ENCODE data around the gene OPHN1. TPM values are rescaled to one million over a fixed set of nuclear protein-coding genes. Genes with fewer than 3 reads are reported as not detected.

The OPHN1 gene
- total RNA-seq, 1 donor = 9.4 TPM

DNA sequence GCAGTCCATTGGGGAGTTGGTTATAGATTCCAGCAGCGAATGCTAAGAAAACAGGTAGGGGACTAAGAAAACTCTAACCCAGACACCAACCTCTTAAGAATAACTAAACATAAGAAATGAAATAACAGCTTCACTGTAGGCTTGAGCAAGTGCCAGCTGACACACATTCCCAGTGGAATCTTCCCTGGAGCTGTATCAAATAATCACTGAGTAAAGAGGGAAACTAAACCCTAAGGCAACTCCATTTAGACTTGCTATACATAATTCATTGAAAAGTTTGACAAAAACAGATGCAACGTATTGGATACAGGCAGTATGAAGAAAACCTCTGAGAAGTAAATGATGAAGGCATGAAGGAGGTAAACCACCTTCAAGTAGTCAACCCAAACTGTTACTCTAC is 293.5 kb downstream of the OPHN1 start:
- TF ChIP-seq, protein P1, sequence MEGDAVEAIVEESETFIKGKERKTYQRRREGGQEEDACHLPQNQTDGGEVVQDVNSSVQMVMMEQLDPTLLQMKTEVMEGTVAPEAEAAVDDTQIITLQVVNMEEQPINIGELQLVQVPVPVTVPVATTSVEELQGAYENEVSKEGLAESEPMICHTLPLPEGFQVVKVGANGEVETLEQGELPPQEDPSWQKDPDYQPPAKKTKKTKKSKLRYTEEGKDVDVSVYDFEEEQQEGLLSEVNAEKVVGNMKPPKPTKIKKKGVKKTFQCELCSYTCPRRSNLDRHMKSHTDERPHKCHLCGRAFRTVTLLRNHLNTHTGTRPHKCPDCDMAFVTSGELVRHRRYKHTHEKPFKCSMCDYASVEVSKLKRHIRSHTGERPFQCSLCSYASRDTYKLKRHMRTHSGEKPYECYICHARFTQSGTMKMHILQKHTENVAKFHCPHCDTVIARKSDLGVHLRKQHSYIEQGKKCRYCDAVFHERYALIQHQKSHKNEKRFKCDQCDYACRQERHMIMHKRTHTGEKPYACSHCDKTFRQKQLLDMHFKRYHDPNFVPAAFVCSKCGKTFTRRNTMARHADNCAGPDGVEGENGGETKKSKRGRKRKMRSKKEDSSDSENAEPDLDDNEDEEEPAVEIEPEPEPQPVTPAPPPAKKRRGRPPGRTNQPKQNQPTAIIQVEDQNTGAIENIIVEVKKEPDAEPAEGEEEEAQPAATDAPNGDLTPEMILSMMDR (IDR thresholded peaks at IDR 0.05; ENCODE audit: insufficient read depth, low read length) = no peak
- H3K4me3 ChIP-seq (ENCODE audit: low read depth, low read length) = no peak overlapping the region
- peak; percentile 11 for DNase-seq (ENCODE audit: low read depth)

DNA sequence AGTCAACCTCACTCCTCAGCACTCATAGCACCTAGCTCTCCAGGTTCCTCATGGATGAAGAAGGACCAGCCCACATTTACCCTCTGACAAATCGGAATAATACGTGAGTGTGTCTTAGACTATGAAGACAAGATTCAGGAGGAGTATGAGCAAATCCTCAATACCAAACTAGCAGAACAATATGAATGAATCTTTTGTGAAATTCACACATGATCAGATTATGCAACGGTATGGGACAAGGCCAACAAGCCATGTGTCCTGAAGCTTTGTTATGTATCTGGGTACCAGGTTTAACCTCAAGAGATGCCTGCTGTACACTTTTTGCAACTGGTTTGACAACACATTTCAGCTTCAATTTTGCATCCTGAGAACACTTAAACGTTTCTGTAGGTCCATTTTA is 300.1 kb downstream of the OPHN1 start:
- DNase-seq (ENCODE audit: low read depth) = no peak
- TF ChIP-seq, protein P1 (IDR thresholded peaks at IDR 0.05; ENCODE audit: insufficient read depth, low read length) = no peak

DNA sequence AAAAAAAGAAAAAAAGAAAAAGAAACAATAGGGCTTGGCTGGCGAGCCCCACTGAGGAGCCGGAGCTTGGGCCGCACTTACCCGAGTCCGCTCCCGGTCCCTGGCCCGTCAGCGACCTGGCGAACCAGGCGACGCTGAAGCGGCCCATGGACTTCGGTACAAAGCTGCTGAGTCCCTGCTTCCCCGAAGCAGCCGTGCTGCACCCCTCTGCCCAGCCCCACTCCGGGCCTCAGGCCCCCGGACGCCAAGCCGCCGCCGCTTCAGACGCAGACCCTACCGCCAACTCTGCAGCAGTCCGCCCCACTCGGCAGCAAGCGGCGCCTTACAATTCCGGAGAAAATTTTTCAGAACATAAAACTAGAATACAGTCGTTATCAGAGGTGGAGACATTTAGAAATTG is 300.5 kb downstream of the OPHN1 start:
- no peak overlapping the region for H3K4me3 ChIP-seq (ENCODE audit: low read depth, low read length)
- TF ChIP-seq, protein P1 (IDR thresholded peaks at IDR 0.05; ENCODE audit: insufficient read depth, low read length) = no peak
- DNase-seq (ENCODE audit: low read depth) = no peak

More for the DNA sequence above, 300.1 kb downstream of the OPHN1 start:
- H3K4me3 ChIP-seq (ENCODE audit: low read depth, low read length) = no peak overlapping the region

GRCh38 chrX:68121835-68122234 is 311.5 kb downstream of the OPHN1 start:
- H3K4me3 ChIP-seq (ENCODE audit: low read depth, low read length) = no peak overlapping the region
- DNase-seq (ENCODE audit: low read depth) = no peak
- TF ChIP-seq, protein P1 (IDR thresholded peaks at IDR 0.05; ENCODE audit: insufficient read depth, low read length) = no peak

- TF ChIP-seq, protein P1 (IDR thresholded peaks at IDR 0.05; ENCODE audit: insufficient read depth, low read length) = no peak
- DNase-seq (ENCODE audit: low read depth) = no peak
- no peak overlapping the region for H3K4me3 ChIP-seq (ENCODE audit: low read depth, low read length)
These were observed 311.9 kb downstream of the OPHN1 start for GRCh38 chrX:68121371-68121770.

GRCh38 chrX:68115371-68115770 is 317.9 kb downstream of the OPHN1 start:
- no peak for DNase-seq (ENCODE audit: low read depth)
- TF ChIP-seq, protein P1 (IDR thresholded peaks at IDR 0.05; ENCODE audit: insufficient read depth, low read length) = no peak
- no peak overlapping the region for H3K4me3 ChIP-seq (ENCODE audit: low read depth, low read length)

DNA sequence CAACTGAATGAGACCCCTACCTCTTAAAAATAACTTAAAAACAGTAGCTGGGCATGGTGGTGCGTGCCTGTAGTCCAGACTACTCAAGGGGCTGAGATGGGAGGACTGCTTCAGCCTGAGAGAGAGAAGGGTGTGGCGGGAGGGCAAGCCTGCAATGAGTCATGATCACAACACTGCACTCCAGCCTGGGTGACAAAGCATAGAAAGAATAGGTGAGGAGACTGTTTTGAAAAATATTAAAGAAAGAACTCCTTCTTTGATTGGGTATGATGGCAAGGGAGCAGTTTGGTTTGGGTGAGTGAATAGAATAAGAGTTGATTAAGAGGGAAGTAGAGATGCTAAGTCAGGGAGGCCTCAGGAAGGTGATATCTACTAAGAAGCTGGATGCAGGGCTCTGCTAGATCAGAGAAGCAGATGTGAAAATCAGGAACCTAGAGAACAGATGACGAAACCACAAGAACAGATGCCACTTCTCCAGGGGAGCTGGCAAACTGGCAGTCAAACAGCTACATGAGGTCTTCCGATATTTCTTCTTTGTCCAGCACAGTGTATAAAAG is 318.6 kb downstream of the OPHN1 start:
- DNase-seq (ENCODE audit: low read depth) = peak; percentile 27
- no peak overlapping the region for H3K4me3 ChIP-seq (ENCODE audit: low read depth, low read length)
- TF ChIP-seq, protein P1 (IDR thresholded peaks at IDR 0.05; ENCODE audit: insufficient read depth, low read length) = no peak
